Activated CD8-positive, alpha-beta memory T cell treated with anti-CD3 and anti-CD28 coated beads, Interleukin-2, amount 50 U/mL, for 4 hours (primary cell): ENCODE measurements around the gene AGAP3.

ENCODE experiments used
- DNase-seq: peaks from one replicate; pipeline ENCODE4 v3.0.0-alpha.2; 2020

AGAP3 gene

DNA sequence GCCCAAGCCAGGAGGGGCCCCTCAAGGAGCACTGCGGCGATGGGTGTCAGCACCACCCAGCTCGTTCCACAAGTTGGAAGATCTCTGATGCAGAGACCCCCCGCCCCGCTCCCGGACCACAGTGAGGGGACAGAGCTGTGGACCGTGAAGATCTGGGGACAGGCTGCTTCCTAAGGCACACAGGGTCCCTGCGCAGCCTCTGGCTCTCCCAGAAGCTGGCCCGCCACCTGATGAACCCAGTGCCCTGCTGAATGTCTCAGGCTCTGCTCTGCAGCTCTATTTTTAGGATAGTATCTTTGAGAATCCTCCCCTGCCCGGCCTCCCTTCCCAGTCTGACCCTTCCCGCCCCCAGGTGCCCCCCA, 51.5 kb downstream of the AGAP3 start:
- DNase-seq: no peak

DNA sequence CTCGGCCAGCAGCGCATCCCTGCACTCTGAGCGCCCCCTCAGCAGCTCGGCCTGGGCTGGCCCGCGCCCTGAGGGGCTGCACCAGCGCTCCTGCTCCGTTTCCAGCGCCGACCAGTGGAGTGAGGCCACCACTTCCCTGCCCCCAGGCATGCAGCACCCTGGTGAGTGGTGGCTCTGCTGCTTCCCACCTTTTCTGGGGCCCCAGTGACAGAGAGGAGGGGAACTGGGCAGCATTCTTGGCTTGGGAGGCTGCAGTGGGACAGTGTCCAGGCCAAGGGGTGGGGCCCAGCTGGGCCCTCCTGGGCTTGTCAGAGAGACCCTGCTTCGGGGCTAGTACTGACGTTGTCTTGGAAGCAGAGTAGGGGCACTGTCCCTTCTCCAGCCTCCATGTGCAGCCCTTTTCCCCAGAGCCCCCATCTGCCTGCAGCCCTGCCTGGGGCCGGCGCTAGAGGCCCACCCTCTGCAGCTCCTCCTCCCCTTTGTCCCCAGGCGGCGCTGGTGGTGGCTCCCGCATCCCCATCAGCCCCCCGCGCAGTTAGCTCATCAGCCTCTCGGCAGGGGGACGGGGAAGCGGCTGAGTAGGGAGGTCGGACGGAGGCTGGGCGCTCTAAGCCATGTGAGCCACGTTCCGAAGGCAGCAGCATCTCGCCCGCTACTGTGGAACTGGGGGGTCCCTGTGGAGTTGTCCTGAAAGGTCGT, 52.0 kb downstream of the AGAP3 start:
- no peak for DNase-seq

GRCh38 chr7:151139071-151139790, 53.0 kb downstream of the AGAP3 start:
- no peak for DNase-seq

GRCh38 chr7:151139791-151140190, 53.5 kb downstream of the AGAP3 start:
- no peak for DNase-seq

DNA sequence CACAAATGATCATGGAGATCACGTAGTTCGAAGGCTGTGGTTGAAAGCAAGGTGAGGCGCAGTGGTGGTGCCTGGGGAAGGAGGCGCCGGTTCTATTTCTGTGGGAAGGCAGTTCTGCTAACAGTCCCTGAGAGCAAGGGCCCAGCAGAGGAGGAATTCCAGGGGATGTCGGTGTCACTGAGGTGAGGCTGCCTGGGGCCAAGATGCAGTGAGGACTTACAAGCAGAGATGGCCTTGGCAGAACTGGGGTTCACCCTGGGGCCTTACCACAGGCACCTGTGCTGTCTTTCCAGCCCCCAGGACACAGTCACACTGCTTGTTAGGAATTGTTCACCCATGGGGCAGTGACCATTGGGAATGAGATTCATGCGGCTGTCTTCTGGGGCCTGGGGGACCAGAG, 54.6 kb downstream of the AGAP3 start:
- no peak for DNase-seq

DNA sequence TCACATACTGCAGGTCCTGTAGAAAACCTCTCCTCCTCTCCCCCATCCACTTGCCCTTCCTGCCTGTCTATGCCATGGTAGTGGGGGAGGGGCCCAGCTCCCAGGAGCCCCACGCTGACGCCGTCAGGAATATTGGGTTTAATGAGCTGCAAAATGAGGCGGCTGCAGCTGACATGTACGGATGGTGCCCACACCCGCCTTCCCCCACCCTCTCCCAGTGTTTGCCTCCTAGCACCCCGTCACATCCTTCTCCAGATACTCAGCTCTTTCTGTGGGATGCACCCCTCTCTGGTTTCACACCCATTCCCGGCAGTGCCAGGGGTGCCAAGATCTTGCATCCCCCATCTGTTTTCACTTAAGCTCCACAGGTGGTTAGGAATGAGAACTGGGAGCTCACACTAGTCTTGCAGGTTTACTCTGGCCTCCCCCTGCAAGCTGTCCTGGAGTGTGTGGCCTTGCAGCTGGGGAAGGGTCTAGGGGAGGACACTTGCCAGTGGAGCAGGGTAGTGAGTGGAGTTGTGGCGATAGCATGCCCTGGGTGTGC, 55.1 kb downstream of the AGAP3 start:
- DNase-seq: no peak

DNA sequence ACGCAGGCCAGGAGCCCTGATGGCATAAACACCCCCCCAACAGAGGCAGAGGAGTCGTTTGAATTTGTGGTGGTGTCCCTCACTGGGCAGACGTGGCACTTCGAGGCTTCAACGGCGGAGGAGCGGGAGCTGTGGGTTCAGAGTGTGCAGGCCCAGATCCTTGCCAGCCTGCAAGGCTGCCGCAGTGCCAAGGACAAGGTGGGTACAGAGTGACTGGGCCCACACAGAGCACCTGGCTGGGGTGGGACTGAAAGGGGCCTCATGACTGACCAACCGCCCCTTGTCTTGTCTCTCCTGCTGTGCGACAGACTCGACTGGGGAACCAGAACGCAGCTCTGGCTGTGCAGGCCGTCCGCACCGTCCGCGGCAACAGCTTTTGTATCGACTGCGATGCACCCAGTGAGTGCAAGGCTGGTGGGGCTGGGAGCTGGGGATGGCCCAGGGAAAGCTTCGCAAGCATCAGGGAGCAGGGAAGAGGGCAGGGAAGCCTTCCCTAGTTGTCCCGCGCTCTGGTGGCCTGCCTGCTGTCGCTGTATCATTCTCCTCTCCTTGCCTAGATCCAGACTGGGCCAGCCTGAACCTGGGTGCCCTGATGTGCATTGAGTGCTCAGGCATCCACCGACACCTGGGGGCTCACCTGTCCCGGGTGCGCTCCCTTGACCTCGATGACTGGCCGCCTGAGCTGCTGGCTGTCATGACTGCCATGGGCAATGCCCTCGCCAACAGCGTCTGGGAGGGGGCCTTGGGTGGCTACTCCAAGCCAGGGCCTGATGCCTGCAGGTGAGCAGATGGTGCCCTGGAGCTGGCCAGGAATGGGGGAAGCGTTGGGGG, 55.8 kb downstream of the AGAP3 start:
- DNase-seq: no peak

- no peak for DNase-seq
Measured at GRCh38 chr7:151142686-151143040, 56.4 kb downstream of the AGAP3 start.

DNA sequence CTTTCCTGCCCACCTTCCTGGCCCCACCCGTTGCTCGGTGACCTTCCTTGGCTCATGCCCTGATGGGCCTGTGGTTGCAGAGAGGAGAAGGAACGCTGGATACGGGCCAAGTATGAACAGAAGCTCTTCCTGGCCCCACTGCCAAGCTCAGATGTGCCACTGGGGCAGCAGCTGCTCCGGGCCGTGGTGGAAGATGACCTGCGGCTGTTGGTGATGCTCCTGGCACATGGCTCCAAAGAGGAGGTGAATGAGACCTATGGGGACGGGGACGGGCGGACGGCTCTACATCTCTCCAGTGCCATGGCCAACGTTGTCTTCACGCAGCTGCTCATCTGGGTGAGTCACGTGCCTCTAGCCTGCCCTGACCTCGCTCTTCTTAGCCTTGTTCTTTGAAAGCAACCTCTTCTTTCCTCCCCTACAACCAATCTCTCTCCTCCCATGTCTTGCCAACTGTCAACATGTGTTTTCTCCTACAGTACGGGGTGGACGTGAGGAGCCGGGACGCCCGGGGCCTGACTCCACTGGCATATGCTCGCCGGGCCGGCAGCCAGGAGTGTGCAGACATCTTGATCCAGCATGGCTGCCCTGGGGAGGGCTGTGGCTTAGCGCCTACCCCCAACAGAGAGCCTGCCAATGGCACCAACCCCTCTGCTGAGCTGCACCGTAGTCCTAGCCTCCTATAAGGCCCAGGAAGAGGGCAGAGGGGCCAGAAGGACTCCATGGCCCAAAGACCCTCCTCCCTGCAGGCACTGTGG, 57.2 kb downstream of the AGAP3 start:
- DNase-seq: no peak

GRCh38 chr7:151144387-151144786, 58.1 kb downstream of the AGAP3 start:
- no peak for DNase-seq

GRCh38 chr7:151146761-151147160, 60.5 kb downstream of the AGAP3 start:
- no peak for DNase-seq

DNA sequence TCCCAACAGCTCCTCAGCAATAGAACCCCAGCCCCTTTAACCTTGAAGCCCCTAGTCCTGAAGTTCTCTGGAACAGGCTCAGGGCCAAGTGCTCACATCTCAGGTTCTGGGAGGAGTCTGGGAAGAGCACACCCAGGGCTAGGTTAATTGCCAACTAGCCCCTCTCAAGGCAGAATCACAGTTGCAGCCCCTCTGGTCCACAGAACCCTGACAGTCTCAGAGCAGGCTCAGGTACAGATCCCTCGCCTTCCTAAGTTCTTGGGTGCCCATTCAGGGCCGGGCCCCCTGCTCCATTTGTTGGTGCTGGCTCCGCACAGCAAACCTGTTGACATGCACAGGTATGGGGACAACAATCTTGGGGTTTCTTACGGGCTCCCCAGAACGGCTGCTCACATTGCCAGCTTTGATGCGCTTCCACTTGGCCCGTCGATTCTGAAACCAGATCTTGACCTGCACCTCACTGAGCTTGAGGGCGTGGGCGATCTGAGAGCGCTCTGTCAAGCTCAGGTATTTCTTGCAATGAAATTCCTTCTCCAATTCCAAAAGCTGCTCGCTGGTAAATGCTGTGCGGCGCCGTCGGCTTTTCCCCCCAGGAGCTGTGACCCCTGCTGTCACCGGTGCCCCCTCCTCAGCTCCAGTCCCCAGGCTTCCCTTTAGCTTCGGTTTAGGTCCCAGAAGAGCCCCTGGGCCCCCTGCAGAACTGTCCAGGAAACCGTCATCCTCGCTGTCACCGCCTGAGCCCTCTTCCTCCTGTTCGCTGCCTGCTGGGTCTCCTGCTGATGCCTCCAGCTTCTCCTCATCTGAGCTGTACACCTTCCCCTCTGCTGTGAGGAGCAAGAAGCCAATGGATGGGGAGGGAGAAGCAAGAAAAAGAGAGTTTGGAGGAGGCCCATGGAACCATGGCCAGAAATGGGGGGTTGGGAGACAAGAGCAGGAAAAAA, 62.3 kb downstream of the AGAP3 start:
- DNase-seq: no peak

DNA sequence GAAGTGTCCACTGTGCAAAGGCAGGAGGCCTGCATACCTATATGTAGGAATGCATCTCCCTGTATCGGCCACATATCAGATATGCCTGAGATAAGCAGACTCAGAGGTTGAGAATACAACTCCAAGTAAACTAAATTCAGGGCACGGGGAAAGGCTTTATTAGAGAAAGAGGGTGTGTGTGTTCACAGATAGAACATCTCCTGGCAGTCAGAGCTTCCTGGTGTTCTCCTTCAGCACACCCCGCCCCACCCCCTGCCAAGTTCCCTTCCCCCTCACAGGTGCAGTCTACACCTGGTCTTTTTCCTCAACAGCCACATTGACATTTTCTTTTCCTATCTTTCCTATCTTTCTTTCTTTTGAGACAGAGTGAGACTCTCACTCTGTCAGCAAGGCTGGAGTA, 64.1 kb downstream of the AGAP3 start:
- DNase-seq: no peak

DNA sequence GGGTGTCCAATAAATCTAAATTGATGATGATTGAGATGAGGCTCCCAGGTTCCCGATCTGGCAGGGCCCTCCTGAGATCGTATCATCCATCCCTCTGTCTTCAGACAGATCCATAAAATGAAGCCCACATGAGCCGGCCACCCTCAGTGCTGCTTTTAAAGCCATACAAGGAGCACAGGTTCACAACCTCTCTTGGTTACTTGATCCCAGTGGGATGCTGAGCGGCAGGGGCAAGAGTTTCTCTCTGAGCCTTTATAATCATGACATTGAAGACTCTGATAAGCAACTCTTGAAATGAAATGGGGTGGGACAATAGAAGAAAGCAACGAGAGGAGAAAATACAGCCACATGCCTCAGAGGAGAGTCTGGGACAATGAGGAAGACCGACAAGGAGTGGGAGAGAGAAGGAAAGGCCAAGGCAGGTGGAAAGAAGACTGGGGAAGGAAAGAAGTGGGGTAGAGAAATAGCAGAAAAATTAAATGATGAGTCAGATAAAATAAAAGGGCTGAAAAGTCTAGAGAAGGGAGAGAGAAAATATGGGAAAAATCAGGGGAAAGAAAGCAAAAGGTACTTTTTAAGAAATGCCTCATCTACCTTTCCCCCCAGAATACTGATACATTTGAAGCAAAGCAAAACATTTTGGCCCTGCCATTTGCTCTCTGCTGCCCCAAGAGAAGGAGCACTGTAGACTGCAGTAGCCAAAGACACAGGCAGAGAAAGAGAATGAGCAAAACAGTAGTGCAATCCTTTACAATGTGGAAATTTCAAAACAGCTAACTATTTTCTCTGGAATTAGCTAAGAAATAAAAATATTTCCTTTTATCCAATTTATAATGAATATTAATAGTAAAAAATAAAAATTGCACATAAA, 66.6 kb downstream of the AGAP3 start:
- DNase-seq: no peak

- DNase-seq: no peak
Measured at GRCh38 chr7:151157645-151158329, 71.5 kb downstream of the AGAP3 start.

DNA sequence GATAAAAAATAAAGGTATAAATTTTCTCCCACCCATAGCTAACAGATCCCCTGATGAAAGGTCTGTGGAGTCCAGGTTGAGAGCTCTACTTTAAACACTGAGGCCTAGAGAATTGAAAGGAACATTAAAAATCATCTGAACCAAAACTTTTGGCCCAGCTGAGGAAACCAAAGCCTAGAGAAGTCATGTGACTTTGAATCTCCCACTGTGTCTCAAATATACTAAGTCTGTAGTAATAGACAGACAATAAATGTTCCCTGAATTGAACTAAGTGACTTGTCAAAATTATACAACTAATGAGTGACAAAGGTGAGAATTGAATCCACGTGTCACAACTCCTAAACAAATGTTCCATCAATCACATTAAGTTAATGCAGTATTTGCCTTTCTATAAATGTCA, 75.5 kb downstream of the AGAP3 start:
- no peak for DNase-seq

GRCh38 chr7:151166629-151167196, 80.4 kb downstream of the AGAP3 start:
- no peak for DNase-seq

- no peak for DNase-seq
Measured at GRCh38 chr7:151167197-151167961, 81.1 kb downstream of the AGAP3 start, which contains the start of gene GBX1. TSS of gene GBX1 (minus strand) at chr7:151167694. CDS start at chr7:151167548, 146 bp downstream.
